Activated CD8-positive, alpha-beta T cell treated with anti-CD3 and anti-CD28 coated beads, Interleukin-2, amount 10 ng/mL, durations not matched to agents 7 days and 5 days (primary cell): ENCODE results near the gene KCNMA1. TPM values are rescaled to one million over a fixed set of nuclear protein-coding genes. Genes with fewer than 3 reads are reported as not detected.

Experiments
- ATAC-seq: fragments of 150-1000 bp; cut with Tn5 transposase; one replicate; pipeline ENCODE4 v1.10.0; 2021; ENCODE audit warnings: moderate library complexity
- CTCF ChIA-PET: fragments of 350-600 bp; sonication (Branson Sonifier 250); formaldehyde crosslinking; loops from one replicate; lab custom pipeline; 2021; ENCODE audit warnings: antibody characterized with exemption; lab: Charles Lee
- POLR2A ChIA-PET: fragments of 350-600 bp; sonication (Branson Sonifier 250); formaldehyde crosslinking; loops from one replicate; lab custom pipeline; 2021; ENCODE audit warnings: antibody characterized with exemption; lab: Charles Lee
- DNase-seq: peaks from one replicate; pipeline ENCODE4 v3.0.0-alpha.2; 2020
- H3K27ac Mint-ChIP-seq: one replicate; pipeline ENCODE4 v1.8.0; 2021; ENCODE audit warnings: mild to moderate bottlenecking, mixed read lengths
- H3K27me3 Mint-ChIP-seq: one replicate; pipeline ENCODE4 v1.8.0; 2021; ENCODE audit warnings: low read depth, mixed read lengths
- H3K36me3 Mint-ChIP-seq: one replicate; pipeline ENCODE4 v1.8.0; 2021; ENCODE audit warnings: low read depth, mixed read lengths
- H3K4me1 Mint-ChIP-seq: one replicate; pipeline ENCODE4 v1.8.0; 2021; ENCODE audit warnings: low read depth, mixed read lengths
- H3K4me3 Mint-ChIP-seq: one replicate; pipeline ENCODE4 v1.8.0; 2021; ENCODE audit warnings: mild to moderate bottlenecking, mixed read lengths
- H3K9me3 Mint-ChIP-seq: one replicate; pipeline ENCODE4 v1.8.0; 2022; ENCODE audit warnings: mixed read lengths; ENCODE audit not compliant: insufficient read depth
- total RNA-seq, 2 experiments: library from RNA; stranded (reverse); gene quantifications; one replicate each; pipeline ENCODE4 v1.2.3, GENCODE V29; 2021

Gene KCNMA1
- total RNA-seq, 2 experiments from 2014 or later = 0.16 TPM

DNA sequence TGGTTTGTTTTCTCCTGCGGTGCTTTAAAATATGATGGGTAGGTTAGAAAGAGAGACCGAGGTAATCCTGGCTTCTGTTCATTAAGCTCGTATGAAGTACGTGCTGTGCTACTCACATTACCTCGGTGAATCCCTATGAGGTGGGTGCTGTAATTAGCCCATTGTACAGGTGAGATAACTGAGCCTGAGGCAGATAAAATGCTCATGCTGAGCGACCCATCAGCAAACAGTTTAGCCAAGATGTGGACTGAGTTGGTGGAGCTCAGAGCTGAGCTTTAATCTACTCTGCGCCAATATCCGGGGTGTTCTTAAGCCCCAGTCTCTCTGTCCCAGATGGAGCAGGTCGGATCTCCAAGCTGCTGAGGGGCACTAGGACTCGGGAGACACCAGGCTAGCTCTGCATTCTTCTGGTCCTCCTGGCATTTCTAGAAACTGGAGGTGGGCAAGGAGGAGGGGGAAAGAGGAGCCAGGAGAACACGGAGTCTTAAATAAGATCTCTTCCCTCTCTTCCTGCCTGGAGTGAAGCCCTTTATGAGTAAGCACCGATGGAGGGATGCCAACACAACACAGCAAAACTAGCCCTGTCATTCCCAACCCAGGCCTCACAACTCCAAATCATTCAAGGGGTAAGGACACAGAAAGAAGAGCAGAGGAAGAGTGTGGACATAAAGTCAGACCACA is 458.5 kb downstream of the KCNMA1 start:
- CTCF ChIA-PET = no interaction called here
- POLR2A ChIA-PET = no interaction called here

DNA sequence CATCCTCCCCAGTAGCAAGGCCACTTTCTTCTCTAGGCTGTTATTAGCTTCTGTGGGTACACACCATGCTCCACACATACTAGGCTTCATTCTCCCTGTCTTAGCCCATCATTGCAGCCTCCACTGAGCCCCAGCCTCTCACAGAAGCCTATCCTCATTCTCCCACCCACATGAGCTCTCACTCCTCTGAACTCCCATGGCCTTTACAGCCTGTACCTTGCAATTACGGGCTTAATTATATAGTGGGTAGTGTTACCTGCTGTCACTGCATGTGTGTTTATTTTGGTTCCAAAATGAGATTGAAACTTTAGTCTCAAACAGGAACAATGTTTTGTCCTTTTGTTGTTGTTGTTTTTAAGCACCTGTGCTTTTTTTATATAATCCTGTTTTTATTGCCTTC is 460.0 kb downstream of the KCNMA1 start:
- ChIA-PET CTCF (interaction anchor here (5.6 kb wide), 1 partner anchor 464 kb away, joined by 81 read pairs; no protein-coding TSS in a partner anchor), POLR2A (no interaction called here)
- H3K27me3 Mint-ChIP-seq = no peaks in the 10 kb centered on the region
- no peak overlapping the region for H3K4me3 Mint-ChIP-seq
- no peaks in the 10 kb centered on the region for H3K36me3 Mint-ChIP-seq
- H3K9me3 Mint-ChIP-seq = no peaks in the 10 kb centered on the region
- H3K4me1 Mint-ChIP-seq = no peaks in the 10 kb centered on the region
- DNase-seq = no peak
- no peak for ATAC-seq
- H3K27ac Mint-ChIP-seq = no peak overlapping the region

More for the DNA sequence above, 458.5 kb downstream of the KCNMA1 start:
- Mint-ChIP-seq H3K4me1 (no peaks in the 10 kb centered on the region), H3K4me3 (no peak overlapping the region), H3K36me3 (no peaks in the 10 kb centered on the region), H3K27me3 (no peaks in the 10 kb centered on the region), H3K9me3 (no peaks in the 10 kb centered on the region), H3K27ac (no peak overlapping the region)
- no peak for ATAC-seq
- no peak for DNase-seq

DNA sequence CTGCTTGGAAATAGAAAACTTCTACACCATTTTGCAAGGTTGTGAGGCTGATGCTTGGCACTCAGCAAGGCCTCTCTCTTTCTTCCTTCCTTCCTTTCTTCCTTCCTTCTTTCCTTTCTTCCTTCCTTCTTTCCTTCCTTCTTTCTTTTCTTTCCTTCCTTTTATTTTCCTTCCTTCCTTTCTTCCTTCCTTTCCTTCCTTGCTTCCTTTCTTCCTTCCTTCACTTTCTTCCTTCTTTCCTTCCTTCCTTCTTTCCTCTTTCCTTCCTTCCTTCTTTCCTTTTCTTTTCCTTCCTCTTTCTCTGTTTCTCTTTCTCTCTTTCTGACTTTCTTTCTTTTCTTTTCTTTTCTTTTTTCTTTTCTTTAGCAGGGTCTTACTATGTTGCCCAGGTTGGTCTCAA is 460.4 kb downstream of the KCNMA1 start:
- ATAC-seq (no peak), DNase-seq (no peak)
- ChIA-PET CTCF (interaction anchor here (5.6 kb wide), 1 partner anchor 465 kb away, joined by 81 read pairs; no protein-coding TSS in a partner anchor), POLR2A (no interaction called here)
- H3K4me3 Mint-ChIP-seq = no peak overlapping the region
- no peak overlapping the region for H3K27ac Mint-ChIP-seq
- H3K9me3 Mint-ChIP-seq = no peaks in the 10 kb centered on the region
- no peaks in the 10 kb centered on the region for H3K4me1 Mint-ChIP-seq
- H3K36me3 Mint-ChIP-seq = no peaks in the 10 kb centered on the region
- H3K27me3 Mint-ChIP-seq = no peaks in the 10 kb centered on the region

DNA sequence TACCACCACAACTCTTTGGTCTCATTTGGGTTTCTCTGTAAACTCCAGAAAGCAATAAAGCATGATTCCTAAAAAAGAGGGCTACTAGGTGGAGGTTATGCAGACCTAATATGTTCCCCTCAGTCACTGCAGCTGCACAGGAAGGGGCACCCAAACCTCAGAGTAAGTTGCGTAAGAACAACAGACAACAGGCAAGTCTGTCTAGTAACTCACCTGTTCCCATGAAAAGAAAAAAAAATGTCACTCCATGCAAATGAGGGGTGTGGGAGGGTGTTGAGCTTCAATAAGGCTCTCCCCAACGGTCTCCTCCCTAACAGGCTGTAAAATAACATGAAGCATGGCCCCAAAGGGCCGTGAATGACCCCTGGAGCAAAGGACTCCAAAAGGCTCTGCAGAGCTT is 461.4 kb downstream of the KCNMA1 start:
- Mint-ChIP-seq H3K4me3 (no peak overlapping the region), H3K27me3 (no peaks in the 10 kb centered on the region), H3K9me3 (no peaks in the 10 kb centered on the region), H3K36me3 (no peaks in the 10 kb centered on the region), H3K27ac (no peak overlapping the region), H3K4me1 (no peaks in the 10 kb centered on the region)
- ChIA-PET CTCF (interaction anchor here (3.0 to 5.6 kb wide), 3 partner anchors 11 to 536 kb away, joined by 15 to 81 read pairs (median 41); no protein-coding TSS in a partner anchor), POLR2A (no interaction called here)
- DNase-seq (no peak), ATAC-seq (no peak)

DNA sequence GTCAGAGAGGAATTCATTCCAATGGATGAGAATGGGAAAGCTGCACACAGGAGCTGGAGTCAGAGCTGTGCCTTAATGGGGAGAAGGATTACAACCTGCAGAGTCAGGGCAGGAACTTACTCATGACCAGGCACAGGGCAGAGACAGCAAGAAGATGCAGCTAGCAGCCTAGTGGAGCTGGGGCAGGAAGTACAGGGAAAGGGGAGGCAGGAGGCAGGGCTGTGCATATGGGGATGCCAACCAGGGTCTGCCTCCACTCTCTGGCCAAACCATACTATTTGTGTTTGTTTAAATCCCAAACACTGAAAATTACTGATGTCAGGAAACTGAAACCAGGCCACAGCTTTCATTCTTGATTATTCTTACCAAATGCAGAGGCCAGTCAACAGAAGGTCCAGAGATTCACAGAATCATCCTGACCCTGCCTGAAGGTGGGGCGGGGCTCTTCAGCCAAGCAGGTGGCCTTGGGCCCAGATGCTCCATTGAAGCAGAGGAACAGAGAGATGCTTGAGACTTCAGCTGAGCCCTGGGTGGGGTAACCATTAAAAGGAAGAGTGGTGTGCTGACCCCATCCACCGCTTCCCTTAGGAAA is 461.9 kb downstream of the KCNMA1 start:
- Mint-ChIP-seq H3K27ac (no peak overlapping the region), H3K27me3 (no peaks in the 10 kb centered on the region), H3K36me3 (no peaks in the 10 kb centered on the region), H3K9me3 (no peaks in the 10 kb centered on the region), H3K4me1 (no peaks in the 10 kb centered on the region), H3K4me3 (no peak overlapping the region)
- POLR2A ChIA-PET = no interaction called here
- DNase-seq = no peak
- CTCF ChIA-PET = interaction anchor here (2.4 to 5.6 kb wide), 5 partner anchors 11 to 536 kb away, joined by 8 to 81 read pairs (median 15); no protein-coding TSS in a partner anchor
- no peak for ATAC-seq

DNA sequence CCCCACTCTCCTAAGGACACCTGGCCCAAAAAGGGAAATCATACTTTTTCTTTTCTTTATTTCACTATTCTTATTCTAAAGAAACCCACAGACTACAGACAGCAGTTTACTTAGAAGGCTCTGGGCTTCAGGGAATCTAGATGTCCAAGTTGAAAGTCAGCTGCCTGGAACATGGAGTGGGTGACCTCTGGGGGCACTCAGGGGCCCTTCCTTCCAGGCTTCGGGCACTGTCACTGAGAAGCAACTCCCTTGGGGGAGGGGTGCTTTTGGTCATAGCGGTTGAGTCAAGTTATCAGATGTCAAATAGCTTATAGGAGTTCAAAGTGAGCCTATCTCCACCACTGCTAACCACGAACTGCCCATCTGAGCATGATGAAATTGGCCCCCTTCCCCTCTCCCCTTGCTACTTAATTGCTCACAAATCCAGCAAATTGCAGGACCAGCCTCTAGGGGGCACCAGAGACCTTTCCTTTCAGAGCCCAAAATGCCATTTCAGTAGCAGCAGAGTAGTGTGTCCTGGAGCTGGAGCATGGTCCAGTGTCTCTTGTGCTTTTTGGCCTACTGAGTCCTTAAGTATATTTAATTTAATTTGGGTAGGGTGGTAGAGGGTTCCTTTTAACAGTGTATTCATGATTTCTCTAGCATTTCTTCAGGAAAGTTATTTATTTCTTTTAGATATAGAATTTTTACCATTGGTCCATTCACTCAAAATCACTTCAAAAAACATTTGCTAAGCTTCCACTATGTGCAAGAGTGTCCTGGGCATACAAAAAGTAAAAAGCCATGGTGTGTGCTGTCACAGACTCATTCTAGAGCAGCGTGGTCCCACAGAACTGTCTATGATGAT is 463.8 kb downstream of the KCNMA1 start:
- no peaks in the 10 kb centered on the region for H3K4me1 Mint-ChIP-seq
- H3K36me3 Mint-ChIP-seq = no peaks in the 10 kb centered on the region
- ChIA-PET CTCF (interaction anchor here (0.7 to 5.6 kb wide), 23 partner anchors 9 to 538 kb away, joined by 3 to 81 read pairs (median 3); no protein-coding TSS in a partner anchor), POLR2A (no interaction called here)
- H3K27me3 Mint-ChIP-seq = peaks cover 2% of the 10 kb centered on the region
- peak; percentile 57 for ATAC-seq
- no peaks in the 10 kb centered on the region for H3K9me3 Mint-ChIP-seq
- no peak overlapping the region for H3K4me3 Mint-ChIP-seq
- peak; percentile 80 for DNase-seq
- no peak overlapping the region for H3K27ac Mint-ChIP-seq

DNA sequence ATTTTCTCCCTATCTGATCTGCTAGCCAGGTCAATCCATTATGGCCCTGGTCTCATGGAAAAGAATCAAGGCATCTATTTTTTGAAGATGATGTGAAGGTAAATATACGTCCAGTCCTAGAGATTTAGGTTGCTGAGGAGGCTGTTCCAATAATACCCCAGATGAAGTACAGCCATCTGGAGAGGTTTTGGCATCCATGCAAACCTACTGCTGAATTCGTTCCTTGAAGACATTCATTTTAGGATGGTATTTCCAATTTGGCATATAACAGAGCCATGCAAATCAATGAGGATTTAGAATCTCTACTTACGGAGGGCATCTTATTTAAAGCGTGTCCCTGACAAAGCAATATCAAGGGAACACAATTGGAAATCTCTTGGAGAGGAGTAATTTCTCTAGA is 465.5 kb downstream of the KCNMA1 start:
- ATAC-seq (no peak), DNase-seq (no peak)
- H3K27ac Mint-ChIP-seq = no peak overlapping the region
- ChIA-PET POLR2A (no interaction called here), CTCF (interaction anchor here (1.0 to 5.6 kb wide), 4 partner anchors 11 to 543 kb away, joined by 3 to 81 read pairs (median 8); no protein-coding TSS in a partner anchor)
- H3K9me3 Mint-ChIP-seq = no peaks in the 10 kb centered on the region
- H3K4me1 Mint-ChIP-seq = no peaks in the 10 kb centered on the region
- H3K27me3 Mint-ChIP-seq = peaks cover 8% of the 10 kb centered on the region
- H3K4me3 Mint-ChIP-seq = no peak overlapping the region
- H3K36me3 Mint-ChIP-seq = no peaks in the 10 kb centered on the region

DNA sequence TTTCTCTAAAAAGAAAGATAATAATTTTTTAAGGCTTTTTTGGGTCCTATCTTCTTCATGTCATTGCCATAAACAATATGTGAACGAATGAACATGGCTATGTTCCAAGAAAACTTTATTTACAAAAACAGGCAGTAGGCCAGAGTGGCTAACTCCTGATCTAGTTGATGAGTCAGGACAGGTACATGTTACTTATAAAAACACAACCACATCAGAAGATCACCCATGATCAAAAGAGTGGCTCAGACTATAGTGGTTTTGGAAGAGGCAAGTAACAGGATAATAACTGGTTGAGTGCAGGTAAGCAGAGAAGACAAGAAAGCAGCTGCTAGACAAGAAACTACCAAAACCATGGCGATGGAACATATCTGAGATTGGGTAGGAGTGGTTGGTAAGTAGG is 468.7 kb downstream of the KCNMA1 start:
- no peaks in the 10 kb centered on the region for H3K9me3 Mint-ChIP-seq
- no peak overlapping the region for H3K4me3 Mint-ChIP-seq
- no peak overlapping the region for H3K27ac Mint-ChIP-seq
- ATAC-seq (no peak), DNase-seq (no peak)
- CTCF ChIA-PET = interaction anchor here (1.0 to 2.9 kb wide), 3 partner anchors 472 to 542 kb away, joined by 4 to 14 read pairs (median 11); no protein-coding TSS in a partner anchor
- H3K4me1 Mint-ChIP-seq = no peaks in the 10 kb centered on the region
- H3K27me3 Mint-ChIP-seq = peaks cover 24% of the 10 kb centered on the region
- POLR2A ChIA-PET = no interaction called here
- no peaks in the 10 kb centered on the region for H3K36me3 Mint-ChIP-seq

DNA sequence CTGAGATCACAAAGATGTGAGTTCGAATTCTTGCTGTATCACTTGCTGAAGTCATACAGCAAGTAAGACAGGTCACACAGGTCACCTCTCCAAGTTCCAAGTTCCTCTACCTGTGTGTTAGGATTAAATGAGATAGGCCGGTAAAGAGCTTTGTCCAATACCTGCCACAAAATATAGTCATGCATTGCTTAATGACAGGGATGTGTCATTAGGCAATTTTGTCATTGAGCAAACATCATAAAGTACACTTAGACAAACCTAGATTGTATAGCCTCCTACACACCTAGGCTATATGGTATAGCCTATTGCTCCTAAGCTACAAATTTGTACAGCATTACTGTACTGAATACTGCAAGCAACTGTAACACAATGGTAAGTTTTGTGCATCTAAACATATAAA is 469.4 kb downstream of the KCNMA1 start:
- no peaks in the 10 kb centered on the region for H3K36me3 Mint-ChIP-seq
- H3K27ac Mint-ChIP-seq = no peak overlapping the region
- DNase-seq = no peak
- no peaks in the 10 kb centered on the region for H3K9me3 Mint-ChIP-seq
- ChIA-PET POLR2A (no interaction called here), CTCF (interaction anchor here (1.0 to 2.9 kb wide), 3 partner anchors 473 to 543 kb away, joined by 4 to 14 read pairs (median 11); no protein-coding TSS in a partner anchor)
- no peak overlapping the region for H3K4me3 Mint-ChIP-seq
- peaks cover 27% of the 10 kb centered on the region for H3K27me3 Mint-ChIP-seq
- ATAC-seq = no peak
- H3K4me1 Mint-ChIP-seq = no peaks in the 10 kb centered on the region

DNA sequence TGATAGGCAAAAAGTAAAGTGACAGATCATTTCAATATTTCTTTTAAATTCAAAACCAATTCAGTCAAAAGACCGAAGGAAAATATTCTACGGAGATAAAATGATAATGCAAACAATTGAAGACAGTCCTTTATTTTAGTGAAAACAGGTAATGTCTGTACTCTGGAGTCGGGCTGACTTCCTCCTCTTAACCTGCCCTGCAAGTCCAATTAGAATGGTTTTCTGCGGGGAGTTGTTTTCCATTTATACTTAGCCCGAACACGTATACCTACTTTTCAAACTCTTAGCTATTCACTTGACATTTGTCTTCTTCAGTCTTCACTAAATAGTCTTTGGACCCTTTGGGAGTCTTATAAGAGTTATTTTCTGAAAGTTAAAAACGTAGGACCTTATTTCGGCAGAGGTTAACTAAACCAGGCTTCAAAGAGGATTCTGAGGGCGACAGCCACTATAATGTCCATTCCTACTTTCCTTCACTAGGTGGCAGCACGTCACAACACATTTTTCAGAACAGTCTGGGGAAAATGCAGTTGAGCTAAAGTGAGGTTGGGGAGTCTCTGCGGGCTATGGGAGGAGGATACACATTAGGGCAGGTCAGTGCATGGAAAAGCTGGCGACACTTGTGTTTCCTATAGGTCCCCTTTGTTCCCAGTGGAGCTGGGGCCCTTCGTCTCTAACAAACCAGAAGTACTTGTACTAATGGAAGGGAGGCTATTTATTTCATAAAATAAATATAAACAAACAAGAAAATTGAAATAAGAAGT is 472.0 kb downstream of the KCNMA1 start:
- peaks cover 27% of the 10 kb centered on the region for H3K27me3 Mint-ChIP-seq
- DNase-seq (peak; percentile 56), ATAC-seq (peak; percentile 70)
- H3K4me1 Mint-ChIP-seq = no peaks in the 10 kb centered on the region
- no peaks in the 10 kb centered on the region for H3K9me3 Mint-ChIP-seq
- no peak overlapping the region for H3K27ac Mint-ChIP-seq
- CTCF ChIA-PET = interaction anchor here (0.6 to 3.4 kb wide), 20 partner anchors 9 to 676 kb away, joined by 3 to 47 read pairs (median 4); no protein-coding TSS in a partner anchor
- H3K4me3 Mint-ChIP-seq = no peak overlapping the region
- no peaks in the 10 kb centered on the region for H3K36me3 Mint-ChIP-seq
- POLR2A ChIA-PET = no interaction called here
